WTC11 (cell line): ENCODE results near the gene HYDIN.
"Not testable (repeated sequence)": the region's sequence is repeated elsewhere in the genome, so short reads cannot be mapped to it uniquely, and the experiment has no call there.

Experiments used
- TF ChIP-seq, protein P1 (sequence below): sonication (generic); formaldehyde crosslinking; IDR thresholded peaks from 2 replicates; pipeline ENCODE4 v1.8.0; 2022; ENCODE audit warnings: mild to moderate bottlenecking, missing genetic modification reagents
- TF ChIP-seq, protein P2 (sequence below): fragments of 200-600 bp; IDR thresholded peaks from 2 replicates; pipeline ENCODE4 v1.8.0; 2022; ENCODE audit warnings: antibody characterized with exemption

DNA sequence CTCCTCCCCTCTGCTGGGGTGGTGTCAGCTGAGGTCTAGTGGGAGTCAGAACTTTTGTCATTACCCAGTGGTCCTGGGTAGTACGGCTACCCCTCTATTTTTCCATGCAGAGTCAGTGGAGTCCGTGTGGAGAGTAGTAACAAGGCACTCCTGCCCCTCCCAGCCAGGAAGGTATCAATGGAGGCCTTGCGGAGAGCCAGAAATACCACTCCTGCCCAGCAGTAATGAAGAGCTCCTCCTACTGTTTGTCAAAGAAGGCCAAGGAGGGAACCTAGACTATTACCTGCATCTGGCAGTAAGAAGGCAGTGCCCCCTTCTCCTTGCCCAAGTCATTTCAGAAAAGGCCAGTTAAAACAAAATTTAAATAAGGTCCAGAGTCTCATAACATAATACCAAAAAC is 262.2 kb downstream of the HYDIN start:
- TF ChIP-seq, protein P1, sequence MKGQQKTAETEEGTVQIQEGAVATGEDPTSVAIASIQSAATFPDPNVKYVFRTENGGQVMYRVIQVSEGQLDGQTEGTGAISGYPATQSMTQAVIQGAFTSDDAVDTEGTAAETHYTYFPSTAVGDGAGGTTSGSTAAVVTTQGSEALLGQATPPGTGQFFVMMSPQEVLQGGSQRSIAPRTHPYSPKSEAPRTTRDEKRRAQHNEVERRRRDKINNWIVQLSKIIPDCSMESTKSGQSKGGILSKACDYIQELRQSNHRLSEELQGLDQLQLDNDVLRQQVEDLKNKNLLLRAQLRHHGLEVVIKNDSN, result not testable (repeated sequence)
- TF ChIP-seq, protein P2, sequence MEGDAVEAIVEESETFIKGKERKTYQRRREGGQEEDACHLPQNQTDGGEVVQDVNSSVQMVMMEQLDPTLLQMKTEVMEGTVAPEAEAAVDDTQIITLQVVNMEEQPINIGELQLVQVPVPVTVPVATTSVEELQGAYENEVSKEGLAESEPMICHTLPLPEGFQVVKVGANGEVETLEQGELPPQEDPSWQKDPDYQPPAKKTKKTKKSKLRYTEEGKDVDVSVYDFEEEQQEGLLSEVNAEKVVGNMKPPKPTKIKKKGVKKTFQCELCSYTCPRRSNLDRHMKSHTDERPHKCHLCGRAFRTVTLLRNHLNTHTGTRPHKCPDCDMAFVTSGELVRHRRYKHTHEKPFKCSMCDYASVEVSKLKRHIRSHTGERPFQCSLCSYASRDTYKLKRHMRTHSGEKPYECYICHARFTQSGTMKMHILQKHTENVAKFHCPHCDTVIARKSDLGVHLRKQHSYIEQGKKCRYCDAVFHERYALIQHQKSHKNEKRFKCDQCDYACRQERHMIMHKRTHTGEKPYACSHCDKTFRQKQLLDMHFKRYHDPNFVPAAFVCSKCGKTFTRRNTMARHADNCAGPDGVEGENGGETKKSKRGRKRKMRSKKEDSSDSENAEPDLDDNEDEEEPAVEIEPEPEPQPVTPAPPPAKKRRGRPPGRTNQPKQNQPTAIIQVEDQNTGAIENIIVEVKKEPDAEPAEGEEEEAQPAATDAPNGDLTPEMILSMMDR, result not testable (repeated sequence)
